Smooth muscle cell (in vitro differentiated cells): ENCODE measurements around the gene NCOA3. TPM values are rescaled to one million over a fixed set of nuclear protein-coding genes. Genes with fewer than 3 reads are reported as not detected.

Experiments
- DNase-seq: peaks from one replicate; lab custom pipeline; 2025; ENCODE audit not compliant: unreplicated experiment; lab: John Stamatoyannopoulos, UW
- H2AFZ ChIP-seq: fragments of 200-600 bp; sonication (generic); 2 replicates; pipeline ENCODE4 v1.6.0; 2016; ENCODE audit warnings: antibody characterized with exemption, low read depth, mild to moderate bottlenecking
- H3F3A ChIP-seq: fragments of 200-600 bp; sonication (generic); 2 replicates; pipeline ENCODE4 v1.6.0; 2017; ENCODE audit warnings: antibody characterized with exemption, low read depth
- H3K27ac ChIP-seq: fragments of 200-600 bp; sonication (generic); 2 replicates; pipeline ENCODE4 v1.5.1; 2016; ENCODE audit warnings: low read depth, mild to moderate bottlenecking
- H3K27me3 ChIP-seq: fragments of 200-600 bp; sonication (generic); 2 replicates; pipeline ENCODE4 v1.6.1; 2016; ENCODE audit warnings: low read depth, mild to moderate bottlenecking
- H3K36me3 ChIP-seq: fragments of 200-600 bp; sonication (generic); 2 replicates; pipeline ENCODE4 v1.5.1; 2016; ENCODE audit warnings: low read depth
- H3K4me1 ChIP-seq: fragments of 200-600 bp; sonication (generic); 2 replicates; pipeline ENCODE4 v1.5.1; 2016; ENCODE audit warnings: low read depth
- H3K4me2 ChIP-seq: fragments of 200-600 bp; sonication (generic); 2 replicates; pipeline ENCODE4 v1.6.0; 2016; ENCODE audit warnings: mild to moderate bottlenecking
- H3K4me3 ChIP-seq: fragments of 200-600 bp; sonication (generic); 2 replicates; pipeline ENCODE4 v1.5.1; 2016; ENCODE audit warnings: mild to moderate bottlenecking
- H3K79me2 ChIP-seq: fragments of 200-600 bp; sonication (generic); 2 replicates; pipeline ENCODE4 v1.6.0; 2016; ENCODE audit warnings: low read depth, mild to moderate bottlenecking
- H3K9ac ChIP-seq: fragments of 200-600 bp; sonication (generic); 2 replicates; pipeline ENCODE4 v1.6.0; 2016; ENCODE audit warnings: low read depth
- H3K9me3 ChIP-seq: fragments of 200-600 bp; sonication (generic); replicated peaks from 2 replicates; pipeline ENCODE4 v1.5.1; 2016; ENCODE audit warnings: low read depth
- H4K20me1 ChIP-seq: fragments of 200-600 bp; sonication (generic); 2 replicates; pipeline ENCODE4 v1.6.0; 2016; ENCODE audit warnings: low read depth
- WGBS: methylation state at CpG from one replicate; pipeline ENCODE4 v1.1.7; 2016; ENCODE audit warnings: low lambda C conversion rate; 5-methylcytosine and 5-hydroxymethylcytosine counted together
- polyA plus RNA-seq: library from polyadenylated mRNA; unstranded; fragments of >200 nt; fragmentation: Nextera tagmentation; extraction: Ambion mirVana; gene quantifications from 2 replicates; pipeline ENCODE4 v1.2.1, GENCODE V29; 2016
- total RNA-seq: library from RNA; depleted of rRNA; stranded (reverse); fragments of >200 nt; gene quantifications from 2 replicates; pipeline ENCODE4 v1.2.3, GENCODE V29; 2014
- TF ChIP-seq, protein P1 (sequence below): fragments of 200-600 bp; sonication (generic); IDR thresholded peaks from 2 replicates; pipeline ENCODE4 v1.5.1; 2017; ENCODE audit warnings: borderline replicate concordance, mild to moderate bottlenecking, antibody characterized with exemption; ENCODE audit not compliant: insufficient read depth, poor library complexity, severe bottlenecking

The NCOA3 gene
- total and polyA plus RNA-seq, 2 experiments from 2014 or later, result 6.0 to 28.4 TPM

DNA sequence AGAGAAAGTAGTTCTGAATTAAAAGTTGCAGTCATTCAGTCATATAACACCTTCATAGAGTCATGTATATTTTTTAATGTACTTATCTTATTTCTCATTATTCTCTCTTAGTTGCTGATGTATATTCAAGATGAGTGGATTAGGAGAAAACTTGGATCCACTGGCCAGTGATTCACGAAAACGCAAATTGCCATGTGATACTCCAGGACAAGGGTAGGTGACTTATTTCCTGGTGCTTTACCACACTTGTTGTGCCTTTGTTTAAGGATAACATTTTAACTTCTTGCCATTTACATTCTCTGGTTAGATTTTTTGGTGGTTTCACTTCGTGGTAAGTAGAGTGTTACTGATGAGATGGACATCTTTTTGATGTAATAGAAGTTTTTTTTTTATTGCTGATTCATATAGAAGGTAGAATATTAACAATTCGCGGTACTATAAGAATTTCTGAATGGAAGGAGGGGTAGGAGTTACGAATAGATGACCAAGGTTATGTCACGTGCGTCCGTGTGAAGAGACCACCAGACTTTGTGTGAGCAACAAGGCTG lies 120.5 kb downstream of the NCOA3 start:
- Histone ChIP-seq H3K36me3 (no peaks in the 10 kb centered on the region), H3F3A (no peaks in the 10 kb centered on the region), H3K4me1 (no peaks in the 10 kb centered on the region), H3K4me3 (no peak overlapping the region), H3K79me2 (peaks cover 9% of the 10 kb centered on the region), H3K27ac (no peak overlapping the region), H3K9ac (no peak overlapping the region), H3K27me3 (no peaks in the 10 kb centered on the region), H2AFZ (no peak overlapping the region), H3K9me3 (no peaks in the 10 kb centered on the region), H3K4me2 (no peak overlapping the region), H4K20me1 (peaks cover 15% of the 10 kb centered on the region)
- 98% methylated on average over 9 of the region's 9 CpGs for whole genome bisulfite sequencing
- TF ChIP-seq, protein P1, sequence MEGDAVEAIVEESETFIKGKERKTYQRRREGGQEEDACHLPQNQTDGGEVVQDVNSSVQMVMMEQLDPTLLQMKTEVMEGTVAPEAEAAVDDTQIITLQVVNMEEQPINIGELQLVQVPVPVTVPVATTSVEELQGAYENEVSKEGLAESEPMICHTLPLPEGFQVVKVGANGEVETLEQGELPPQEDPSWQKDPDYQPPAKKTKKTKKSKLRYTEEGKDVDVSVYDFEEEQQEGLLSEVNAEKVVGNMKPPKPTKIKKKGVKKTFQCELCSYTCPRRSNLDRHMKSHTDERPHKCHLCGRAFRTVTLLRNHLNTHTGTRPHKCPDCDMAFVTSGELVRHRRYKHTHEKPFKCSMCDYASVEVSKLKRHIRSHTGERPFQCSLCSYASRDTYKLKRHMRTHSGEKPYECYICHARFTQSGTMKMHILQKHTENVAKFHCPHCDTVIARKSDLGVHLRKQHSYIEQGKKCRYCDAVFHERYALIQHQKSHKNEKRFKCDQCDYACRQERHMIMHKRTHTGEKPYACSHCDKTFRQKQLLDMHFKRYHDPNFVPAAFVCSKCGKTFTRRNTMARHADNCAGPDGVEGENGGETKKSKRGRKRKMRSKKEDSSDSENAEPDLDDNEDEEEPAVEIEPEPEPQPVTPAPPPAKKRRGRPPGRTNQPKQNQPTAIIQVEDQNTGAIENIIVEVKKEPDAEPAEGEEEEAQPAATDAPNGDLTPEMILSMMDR, result no peak
- DNase-seq, result no peak

DNA sequence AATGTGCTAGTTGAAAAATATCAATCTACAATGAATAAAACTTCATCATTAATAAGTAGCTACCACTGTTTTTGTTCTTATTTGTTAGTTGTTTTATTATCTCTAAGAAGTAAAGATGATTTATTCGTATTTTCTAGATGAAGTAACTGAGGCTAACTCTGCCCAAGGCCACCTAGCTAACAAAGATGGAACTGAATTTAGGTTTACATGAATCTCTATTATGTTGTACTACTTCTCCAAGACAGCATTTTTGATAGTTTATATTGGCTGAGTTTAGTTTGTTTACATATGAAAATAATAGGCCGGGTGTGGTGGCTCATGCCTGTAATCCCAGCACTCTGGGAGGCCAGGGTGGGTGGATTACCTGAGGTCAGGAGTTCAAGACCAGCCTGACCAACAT lies 121.5 kb downstream of the NCOA3 start:
- H3K9me3 ChIP-seq, result no peaks in the 10 kb centered on the region
- H2AFZ ChIP-seq, result no peak overlapping the region
- H3K9ac ChIP-seq, result no peak overlapping the region
- H3K4me3 ChIP-seq, result no peak overlapping the region
- DNase-seq, result no peak
- H3K27ac ChIP-seq, result no peak overlapping the region
- H3K27me3 ChIP-seq, result no peaks in the 10 kb centered on the region
- no peaks in the 10 kb centered on the region for H3F3A ChIP-seq
- peaks cover 3% of the 10 kb centered on the region for H3K79me2 ChIP-seq
- TF ChIP-seq, protein P1, result no peak
- peaks cover 15% of the 10 kb centered on the region for H4K20me1 ChIP-seq
- no peak overlapping the region for H3K4me2 ChIP-seq
- no peaks in the 10 kb centered on the region for H3K36me3 ChIP-seq
- no peaks in the 10 kb centered on the region for H3K4me1 ChIP-seq
- WGBS, result 95% methylated on average over 2 of the region's 2 CpGs

DNA sequence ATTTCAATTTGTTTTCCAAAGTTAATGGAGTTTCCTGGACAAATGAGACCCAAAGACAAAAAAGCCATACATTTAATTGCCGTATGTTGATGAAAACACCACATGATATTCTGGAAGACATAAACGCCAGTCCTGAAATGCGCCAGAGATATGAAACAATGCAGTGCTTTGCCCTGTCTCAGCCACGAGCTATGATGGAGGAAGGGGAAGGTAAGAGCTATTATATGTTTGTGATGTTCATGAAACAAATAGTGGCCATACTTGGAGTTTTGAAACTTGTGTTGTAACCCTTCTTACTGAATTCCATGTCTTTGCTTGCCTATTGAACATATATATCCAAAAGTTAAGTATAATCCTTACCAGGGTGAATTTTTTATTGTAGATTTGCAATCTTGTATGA lies 125.9 kb downstream of the NCOA3 start:
- Histone ChIP-seq H2AFZ (no peak overlapping the region), H3K36me3 (peaks cover 10% of the 10 kb centered on the region), H3K27ac (no peak overlapping the region), H3K4me1 (no peaks in the 10 kb centered on the region), H3K4me3 (no peak overlapping the region), H3K4me2 (no peak overlapping the region), H3K27me3 (no peaks in the 10 kb centered on the region), H3F3A (no peaks in the 10 kb centered on the region), H4K20me1 (no peaks in the 10 kb centered on the region), H3K79me2 (no peaks in the 10 kb centered on the region), H3K9ac (no peak overlapping the region), H3K9me3 (no peaks in the 10 kb centered on the region)
- DNase-seq, result no peak
- WGBS, result 96% methylated on average over 4 of the region's 4 CpGs
- TF ChIP-seq, protein P1, result no peak

DNA sequence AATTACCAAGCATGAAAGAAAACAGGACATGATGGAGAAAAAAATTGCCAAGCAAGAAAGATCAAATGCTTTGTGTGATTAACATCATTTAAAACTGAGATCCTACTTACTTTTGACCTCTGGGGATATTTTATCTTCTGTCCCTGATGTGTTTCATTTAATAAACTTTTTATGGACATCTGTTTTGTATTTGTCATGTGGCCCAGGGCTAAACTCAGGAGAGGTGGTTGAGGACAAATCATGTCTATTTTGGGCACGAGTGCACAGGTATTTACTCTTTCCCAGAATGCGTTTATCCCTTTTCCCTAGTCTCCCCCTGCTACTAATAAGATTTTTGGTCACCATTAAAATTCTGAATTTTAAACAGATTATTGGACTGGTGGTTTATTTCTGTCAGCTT lies 128.2 kb downstream of the NCOA3 start:
- no peaks in the 10 kb centered on the region for H3K79me2 ChIP-seq
- H3K27ac ChIP-seq, result no peak overlapping the region
- no peaks in the 10 kb centered on the region for H4K20me1 ChIP-seq
- no peaks in the 10 kb centered on the region for H3F3A ChIP-seq
- H3K9me3 ChIP-seq, result no peaks in the 10 kb centered on the region
- no peak overlapping the region for H2AFZ ChIP-seq
- H3K4me1 ChIP-seq, result no peaks in the 10 kb centered on the region
- DNase-seq, result no peak
- H3K9ac ChIP-seq, result no peak overlapping the region
- TF ChIP-seq, protein P1, result no peak
- 86% methylated on average over 2 of the region's 2 CpGs for WGBS
- H3K36me3 ChIP-seq, result peaks cover 10% of the 10 kb centered on the region
- no peaks in the 10 kb centered on the region for H3K27me3 ChIP-seq
- no peak overlapping the region for H3K4me2 ChIP-seq
- H3K4me3 ChIP-seq, result no peak overlapping the region
